Prostate gland (tissue), 2 donors: Measurements from ENCODE around the gene FUT3. TPM values are rescaled to one million over a fixed set of nuclear protein-coding genes. Genes with fewer than 3 reads are reported as not detected.

Source experiments
- DNase-seq: peaks from one replicate; pipeline ENCODE4 v3.0.0-alpha.2; 2019; ENCODE audit warnings: low spot score
- H3K27ac ChIP-seq, 2 donors: fragments of 200-600 bp; sonication (generic); 2 replicates each; pipeline ENCODE4 v1.5.1; 2017 to 2019
- H3K27me3 ChIP-seq: fragments of 200-600 bp; sonication (generic); replicated peaks from 2 replicates; pipeline ENCODE4 v1.5.1; 2019; ENCODE audit not compliant: insufficient read depth
- H3K36me3 ChIP-seq, 2 donors: fragments of 200-600 bp; sonication (generic); 1 replicate in 1 of 2; 2 replicates in 1 of 2; pipeline versions ENCODE4 v1.5.1 to v1.8.1; 2017 to 2019
- H3K4me1 ChIP-seq: fragments of 200-600 bp; sonication (generic); replicated peaks from 2 replicates; pipeline ENCODE4 v1.5.1; 2019
- H3K4me3 ChIP-seq, 2 donors: fragments of 200-600 bp; sonication (generic); 2 replicates each; pipeline ENCODE4 v1.5.1; 2017 to 2019
- H3K9me3 ChIP-seq: fragments of 200-600 bp; sonication (generic); 2 replicates; pipeline ENCODE4 v1.5.1; 2017
- CTCF ChIP-seq, 4 experiments: fragments of 200-600 bp in 2 of 4; fragments of 450-650 bp in 2 of 4; sonication (generic) in 2 of 4; IDR thresholded peaks; 1 replicate in 3 of 4; 2 replicates in 1 of 4; pipeline ENCODE4 v1.5.1; 2016 to 2019; ENCODE audit warnings: antibody characterized with exemption in 4 of 4, mild to moderate bottlenecking in 2 of 4, moderate library complexity in 2 of 4
- POLR2A ChIP-seq: fragments of 450-650 bp; IDR thresholded peaks from one replicate; pipeline ENCODE4 v1.6.1; 2016; ENCODE audit warnings: antibody characterized with exemption, mild to moderate bottlenecking
- POLR2AphosphoS5 ChIP-seq: sonication (generic); formaldehyde crosslinking; IDR thresholded peaks from one replicate; pipeline ENCODE4 v1.6.1; 2017; ENCODE audit warnings: antibody characterized with exemption
- WGBS: methylation state at CpG from one replicate; pipeline ENCODE4 v1.1.5; 2018; 5-methylcytosine and 5-hydroxymethylcytosine counted together
- intact Hi-C: fragments of 100-400 bp; cut with DNase I; formaldehyde crosslinking; loops from one replicate; pipeline ENCODE4 v1.14.2; 2022
- total RNA-seq, 2 donors: library from RNA; depleted of rRNA; stranded (reverse); fragments of >200 nt; gene quantifications; one replicate each; pipeline ENCODE4 v1.1.0, GENCODE V29; 2016

The FUT3 gene
- 1 to 10 TPM; 1.4 to 2.1 TPM for total RNA-seq

- intact Hi-C loops = no loop called here
- no peaks in the 10 kb centered on the region for H3K36me3 ChIP-seq
- 71% methylated on average over 10 of the region's 10 CpGs for WGBS
- H3K27me3 ChIP-seq = no peaks in the 10 kb centered on the region
- H3K4me1 ChIP-seq = no peaks in the 10 kb centered on the region
- no peak within 1 kb of the TSS for H3K4me3 ChIP-seq
- TF ChIP-seq CTCF (IDR thresholded peaks at IDR 0.05) = no peak
- TF ChIP-seq POLR2A = no peak
- no peak for TF ChIP-seq POLR2AphosphoS5
- DNase-seq = no peak
- no peak within 1 kb of the TSS for H3K27ac ChIP-seq
- no peaks in the 10 kb centered on the region for H3K9me3 ChIP-seq
These were observed at the start of gene FUT3 for GRCh38 chr19:5851302-5851701. Gene FUT3 (minus strand): TSS chr19:5851449.

- H3K36me3 ChIP-seq = no peaks in the 10 kb centered on the region
- H3K27me3 ChIP-seq = no peaks in the 10 kb centered on the region
- peaks cover 8% of the 10 kb centered on the region for H3K4me1 ChIP-seq
- intact Hi-C loops = no loop called here
- TF ChIP-seq POLR2AphosphoS5 = no peak
- no peak for TF ChIP-seq POLR2A
- TF ChIP-seq CTCF (IDR thresholded peaks at IDR 0.05) = no peak
- H3K27ac ChIP-seq = no peak overlapping the region
- DNase-seq = no peak
- H3K4me3 ChIP-seq = no peak overlapping the region
- no peaks in the 10 kb centered on the region for H3K9me3 ChIP-seq
- WGBS = 90% methylated on average over 8 of the region's 8 CpGs
These were observed 49.7 kb upstream of the FUT3 start for GRCh38 chr19:5900976-5901375.

- H3K4me3 ChIP-seq = no peak overlapping the region
- TF ChIP-seq POLR2A (no peak), CTCF (IDR thresholded peaks at IDR 0.05) (no peak), POLR2AphosphoS5 (no peak)
These were observed 48.7 kb upstream of the FUT3 start for GRCh38 chr19:5899728-5900526.

GRCh38 chr19:5897189-5897969, 46.1 kb upstream of the FUT3 start:
- Histone ChIP-seq H3K4me1 (no peaks in the 10 kb centered on the region), H3K27ac (peak overlapping the region in 1 of 2 donors; percentile 2), H3K9me3 (no peaks in the 10 kb centered on the region), H3K36me3 (no peaks in the 10 kb centered on the region), H3K27me3 (no peaks in the 10 kb centered on the region), H3K4me3 (no peak overlapping the region)
- whole genome bisulfite sequencing = 64% methylated on average over 30 of the region's 30 CpGs
- intact Hi-C loops = no loop called here
- TF ChIP-seq POLR2AphosphoS5 = no peak
- TF ChIP-seq CTCF (IDR thresholded peaks at IDR 0.05) = no peak
- TF ChIP-seq POLR2A = no peak
- DNase-seq = no peak

More at GRCh38 chr19:5899728-5900526, 48.7 kb upstream of the FUT3 start:
- no peaks in the 10 kb centered on the region for H3K4me1 ChIP-seq
- intact Hi-C loops = no loop called here
- no peaks in the 10 kb centered on the region for H3K27me3 ChIP-seq
- DNase-seq = no peak
- 80% methylated on average over 13 of the region's 13 CpGs for WGBS
- H3K36me3 ChIP-seq = no peaks in the 10 kb centered on the region
- H3K27ac ChIP-seq = no peak overlapping the region
- no peaks in the 10 kb centered on the region for H3K9me3 ChIP-seq
